Naive B cell (primary cell): ENCODE measurements around the gene PLEKHG5. TPM values are rescaled to one million over a fixed set of nuclear protein-coding genes. Genes with fewer than 3 reads are reported as not detected.

Experiments used
- ATAC-seq, 2 donors: fragments of 150-1000 bp; cut with Tn5 transposase; 2 replicates each; pipeline ENCODE4 v1.10.0; 2021; ENCODE audit warnings: low read depth in 2 of 2, mild to moderate bottlenecking in 2 of 2, moderate library complexity in 2 of 2
- DNase-seq: peaks from one replicate; pipeline ENCODE4 v3.0.0; 2022
- H3K27ac Mint-ChIP-seq, 6 donors: one replicate each; pipeline ENCODE4 v1.8.0; 2020 to 2022; ENCODE audit warnings: mild to moderate bottlenecking in 6 of 6, mixed read lengths in 6 of 6, moderate library complexity in 5 of 6, inconsistent platforms in 2 of 6
- H3K27me3 Mint-ChIP-seq, 3 donors: one replicate each; pipeline ENCODE4 v1.8.0; 2021 to 2022; ENCODE audit warnings: mixed read lengths in 3 of 3, mild to moderate bottlenecking in 1 of 3
- H3K36me3 Mint-ChIP-seq, 2 donors: one replicate each; pipeline ENCODE4 v1.8.0; 2020 to 2022; ENCODE audit warnings: mixed read lengths in 2 of 2, inconsistent platforms in 1 of 2, mild to moderate bottlenecking in 1 of 2
- H3K4me1 Mint-ChIP-seq, 3 donors: one replicate each; pipeline ENCODE4 v1.8.0; 2020 to 2022; ENCODE audit warnings: mixed read lengths in 3 of 3, inconsistent platforms in 1 of 3, mild to moderate bottlenecking in 1 of 3, moderate library complexity in 1 of 3
- H3K4me3 Mint-ChIP-seq, 8 donors: one replicate each; pipeline ENCODE4 v1.8.0; 2020 to 2022; ENCODE audit warnings: mild to moderate bottlenecking in 8 of 8, mixed read lengths in 8 of 8, moderate library complexity in 8 of 8, inconsistent platforms in 2 of 8
- H3K9me3 Mint-ChIP-seq, 7 donors: one replicate each; pipeline ENCODE4 v1.8.0; 2020 to 2022; ENCODE audit warnings: mixed read lengths in 7 of 7, mild to moderate bottlenecking in 5 of 7, inconsistent platforms in 2 of 7, moderate library complexity in 1 of 7
- polyA plus RNA-seq, 6 donors: library from polyadenylated mRNA; unstranded; fragments of 300-500 nt; fragmentation: Illumina TruSeq; gene quantifications; one replicate each; pipeline ENCODE4 v1.2.3, GENCODE V29; 2021; ENCODE audit warnings: low read depth in 6 of 6

Gene PLEKHG5
- polyA plus RNA-seq, 6 donors from 2014 or later, result not detected

DNA sequence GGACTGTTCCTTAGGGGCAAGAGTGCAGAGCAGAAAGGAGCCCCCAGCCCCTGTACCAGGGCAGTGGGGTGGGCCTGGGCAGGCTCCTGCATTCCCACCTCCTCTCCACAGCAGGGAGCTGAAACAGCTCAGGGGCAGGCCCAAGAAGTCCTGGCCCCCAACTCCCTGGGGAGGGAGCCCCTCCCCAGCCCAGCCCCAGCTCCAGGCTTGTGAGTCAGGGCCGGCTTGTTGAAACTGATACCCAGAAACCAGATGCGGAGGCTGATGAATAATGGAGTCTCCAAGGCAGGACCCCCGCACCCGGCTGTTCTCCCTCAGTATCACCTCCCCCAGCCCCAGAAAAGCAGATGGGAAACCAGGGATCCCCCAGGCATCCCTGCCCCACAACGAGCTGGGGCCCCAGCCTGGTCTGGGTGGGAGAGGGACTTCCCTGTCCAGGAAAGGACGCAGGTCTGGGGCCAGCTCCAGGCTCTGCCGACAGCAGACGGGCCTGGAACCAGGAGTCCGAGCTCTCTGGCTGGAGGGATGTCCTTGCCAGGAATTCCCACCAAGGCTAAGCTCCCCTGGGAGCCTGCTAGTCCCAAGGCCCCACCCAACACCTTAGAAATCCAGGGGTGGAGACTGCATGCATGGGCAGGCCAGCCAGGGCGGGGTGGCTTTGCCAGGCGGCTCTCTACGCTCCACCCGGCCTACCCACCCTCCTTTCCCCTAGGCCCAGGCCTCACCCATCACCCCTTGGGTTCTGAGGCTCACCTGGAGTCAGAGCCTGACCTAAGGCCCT, 2.7 kb downstream of the PLEKHG5 start:
- DNase-seq (no peak), ATAC-seq (no peak)
- peaks cover 26 to 29% (median 28%) of the 10 kb centered on the region in 3 donors for H3K4me1 Mint-ChIP-seq
- H3K27ac Mint-ChIP-seq, result no peak overlapping the region
- H3K9me3 Mint-ChIP-seq, result no peaks in the 10 kb centered on the region
- no peaks in the 10 kb centered on the region for H3K36me3 Mint-ChIP-seq
- peaks cover 8 to 37% (median 31%) of the 10 kb centered on the region in 3 donors for H3K27me3 Mint-ChIP-seq
- peak overlapping the region in 3 of 8 donors; percentile 33 to 84 (median 47) for H3K4me3 Mint-ChIP-seq

DNA sequence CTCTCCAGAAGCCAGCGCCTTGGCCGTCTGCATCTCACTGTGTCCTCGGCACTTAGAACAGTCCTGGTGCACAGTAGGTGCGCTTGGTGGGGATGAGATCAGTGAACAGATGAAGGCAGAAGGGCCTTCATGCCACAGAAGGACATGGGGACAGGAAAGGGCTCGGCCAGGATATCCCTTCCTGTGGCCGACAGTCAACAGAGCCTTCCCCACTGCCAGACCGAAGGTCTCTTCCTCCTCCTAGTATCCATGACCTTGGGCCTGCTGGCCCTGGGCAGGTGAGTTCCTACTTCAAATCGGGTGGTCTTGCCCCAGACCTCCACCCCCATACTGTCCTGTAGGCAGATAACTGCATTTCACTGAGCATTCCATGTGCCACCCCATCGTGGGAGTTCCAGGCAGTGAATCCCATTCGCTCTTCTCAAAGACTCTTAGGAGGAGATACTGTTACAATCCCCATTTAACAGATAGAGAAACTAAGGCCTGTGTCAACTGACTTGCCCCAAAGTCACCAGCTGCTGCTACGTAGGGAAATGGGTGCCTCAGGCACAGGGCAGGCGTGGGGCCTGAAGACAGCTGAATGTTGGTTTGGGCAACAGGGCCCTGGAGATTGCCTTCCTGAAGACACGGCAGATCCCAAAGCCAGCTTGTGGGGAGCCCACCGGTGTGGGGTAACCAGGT, 3.5 kb downstream of the PLEKHG5 start:
- Mint-ChIP-seq H3K27ac (no peak overlapping the region), H3K9me3 (no peaks in the 10 kb centered on the region), H3K4me1 (peaks cover 26 to 29% (median 28%) of the 10 kb centered on the region in 3 donors), H3K4me3 (peak overlapping the region in 2 of 8 donors; percentile 4 to 40), H3K27me3 (peaks cover 9 to 46% (median 31%) of the 10 kb centered on the region in 3 donors), H3K36me3 (no peaks in the 10 kb centered on the region)
- DNase-seq, result no peak
- ATAC-seq, result no peak

DNA sequence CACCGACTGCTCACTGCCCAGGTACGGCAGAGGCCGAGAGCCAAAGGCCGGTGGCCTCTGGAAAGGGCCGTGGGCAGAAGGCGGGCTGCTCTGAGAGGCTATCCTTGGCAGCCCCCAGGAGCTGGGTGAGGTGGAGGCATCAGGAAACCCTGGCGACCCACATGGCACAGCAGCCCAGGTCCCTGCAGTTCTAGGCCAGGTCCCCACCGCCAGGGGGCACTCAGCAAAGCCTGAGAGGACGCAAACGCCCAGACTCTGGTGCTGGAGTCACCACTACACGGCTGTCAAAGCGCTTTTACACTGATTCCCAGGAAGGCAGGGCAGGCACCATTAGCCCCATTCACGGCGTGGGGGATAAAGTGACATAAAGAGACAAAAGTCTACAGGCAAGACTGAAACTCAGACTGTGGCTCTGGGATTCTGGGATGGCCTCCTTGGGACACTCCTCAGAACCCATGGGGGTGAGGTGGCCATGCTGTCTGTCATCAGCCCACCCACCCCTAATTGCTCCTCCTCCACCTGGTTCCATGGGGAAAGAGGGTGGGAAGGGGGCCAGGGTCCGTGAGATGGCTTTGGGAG, 4.9 kb downstream of the PLEKHG5 start:
- no peak overlapping the region for H3K27ac Mint-ChIP-seq
- peaks cover 21 to 25% (median 24%) of the 10 kb centered on the region in 3 donors for H3K4me1 Mint-ChIP-seq
- H3K4me3 Mint-ChIP-seq, result peak overlapping the region in 5 of 8 donors; percentile 18 to 76 (median 57)

DNA sequence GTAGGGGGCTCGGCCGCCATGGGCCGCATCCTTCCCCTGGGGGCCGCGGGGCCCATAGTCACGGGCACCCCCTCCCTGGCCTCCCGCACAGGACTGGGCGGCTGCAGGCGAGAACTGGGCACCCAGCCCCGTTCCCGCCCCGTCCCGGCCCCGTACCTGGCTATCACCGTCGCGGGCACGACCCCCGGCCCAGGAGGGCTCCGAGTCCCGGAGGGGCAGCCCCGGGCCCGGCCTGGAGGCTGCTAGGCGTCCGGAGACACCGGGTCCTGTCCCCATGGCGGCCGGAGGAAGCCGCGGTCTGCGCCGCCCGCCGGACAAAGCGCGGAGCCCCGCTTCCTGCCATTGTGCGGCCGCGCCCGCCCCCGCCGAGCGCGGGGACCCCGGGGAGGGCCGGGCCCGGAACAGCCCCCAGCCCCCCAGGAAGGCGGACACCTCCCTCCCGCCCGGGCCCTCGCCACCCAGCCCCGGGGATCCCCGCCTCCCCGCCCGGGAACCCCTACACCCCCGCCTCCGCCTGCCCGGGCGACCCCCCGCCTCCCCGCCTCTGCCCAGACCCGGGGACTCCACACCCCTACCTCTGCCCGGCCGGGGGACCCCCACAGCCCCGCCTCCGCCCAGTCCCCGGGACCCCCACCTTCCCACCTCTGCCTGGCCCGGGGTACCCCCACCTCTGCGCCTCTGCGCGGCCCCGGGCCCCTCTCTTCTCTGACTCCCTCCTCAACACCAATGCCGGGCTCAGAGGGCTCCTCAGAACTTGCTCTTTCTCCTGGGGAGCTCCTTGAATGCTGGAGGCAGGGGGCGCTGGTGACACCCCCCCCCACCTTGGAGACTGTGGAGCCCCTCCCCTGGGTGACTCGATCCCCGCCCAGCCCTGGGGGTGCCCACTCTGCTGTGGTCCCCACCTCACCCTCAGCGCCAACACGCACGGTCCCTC, 6.0 kb downstream of the PLEKHG5 start:
- no peak overlapping the region for H3K27ac Mint-ChIP-seq
- no peak for DNase-seq
- no peaks in the 10 kb centered on the region for H3K9me3 Mint-ChIP-seq
- H3K27me3 Mint-ChIP-seq, result peaks cover 19 to 64% (median 42%) of the 10 kb centered on the region in 3 donors
- peaks cover 12 to 21% (median 18%) of the 10 kb centered on the region in 3 donors for H3K4me1 Mint-ChIP-seq
- no peaks in the 10 kb centered on the region for H3K36me3 Mint-ChIP-seq
- no peak for ATAC-seq
- peak overlapping the region in 2 of 8 donors; percentile 60 to 71 for H3K4me3 Mint-ChIP-seq

More for the DNA sequence above, 4.9 kb downstream of the PLEKHG5 start:
- Mint-ChIP-seq H3K27me3 (peaks cover 19 to 58% (median 42%) of the 10 kb centered on the region in 3 donors), H3K36me3 (no peaks in the 10 kb centered on the region), H3K9me3 (no peaks in the 10 kb centered on the region)
- peak; percentile 74 to 75 for ATAC-seq
- DNase-seq, result peak; percentile 70

DNA sequence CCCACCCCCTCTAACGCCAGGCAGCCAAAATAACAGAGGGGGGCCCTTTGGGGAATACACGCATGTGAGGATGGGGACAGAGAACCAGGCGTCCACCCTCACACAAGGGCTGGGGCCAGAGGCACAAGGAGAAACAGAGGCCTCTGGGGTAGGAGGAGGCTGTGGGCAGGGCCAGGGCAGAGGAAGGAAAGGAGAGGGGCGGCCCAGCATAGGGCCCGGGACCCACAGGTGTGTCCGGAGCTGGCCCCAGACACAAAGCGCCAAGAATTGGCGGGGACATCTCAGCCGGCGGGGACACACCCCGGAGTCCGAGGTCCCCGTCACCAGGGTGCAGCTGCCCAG, 6.7 kb downstream of the PLEKHG5 start:
- peaks cover 10 to 17% (median 12%) of the 10 kb centered on the region in 3 donors for H3K4me1 Mint-ChIP-seq
- peak overlapping the region in 1 of 6 donors; percentile 72 for H3K27ac Mint-ChIP-seq
- DNase-seq (no peak), ATAC-seq (no peak)
- no peaks in the 10 kb centered on the region for H3K36me3 Mint-ChIP-seq
- peak overlapping the region in 4 of 8 donors; percentile 36 to 80 (median 54) for H3K4me3 Mint-ChIP-seq
- H3K9me3 Mint-ChIP-seq, result no peaks in the 10 kb centered on the region
- H3K27me3 Mint-ChIP-seq, result peaks cover 19 to 64% (median 42%) of the 10 kb centered on the region in 3 donors

DNA sequence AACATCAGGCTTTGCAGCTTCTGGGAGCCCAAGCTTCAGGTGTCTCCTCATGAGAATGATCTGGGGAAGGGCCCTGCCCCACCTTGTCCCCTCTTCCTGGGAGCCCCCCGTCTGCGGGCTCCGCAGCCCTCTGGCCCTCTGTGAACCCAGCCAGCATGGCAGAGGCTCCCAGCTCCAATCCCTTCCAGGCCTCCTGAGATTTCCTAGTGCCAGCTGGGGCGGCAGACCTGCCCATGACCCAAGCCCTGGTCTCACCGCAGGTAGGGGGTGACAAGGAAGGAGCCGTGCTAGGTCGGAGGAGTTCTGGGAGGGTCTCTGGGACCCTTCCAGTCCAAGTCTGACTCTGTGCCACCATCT, 7.7 kb downstream of the PLEKHG5 start:
- H3K27me3 Mint-ChIP-seq, result peaks cover 19 to 69% (median 42%) of the 10 kb centered on the region in 3 donors
- H3K36me3 Mint-ChIP-seq, result no peaks in the 10 kb centered on the region
- peak overlapping the region in 1 of 8 donors; percentile 47 for H3K4me3 Mint-ChIP-seq
- no peak for DNase-seq
- ATAC-seq, result no peak
- H3K27ac Mint-ChIP-seq, result no peak overlapping the region
- H3K9me3 Mint-ChIP-seq, result no peaks in the 10 kb centered on the region
- H3K4me1 Mint-ChIP-seq, result peaks cover 10 to 16% (median 11%) of the 10 kb centered on the region in 3 donors

DNA sequence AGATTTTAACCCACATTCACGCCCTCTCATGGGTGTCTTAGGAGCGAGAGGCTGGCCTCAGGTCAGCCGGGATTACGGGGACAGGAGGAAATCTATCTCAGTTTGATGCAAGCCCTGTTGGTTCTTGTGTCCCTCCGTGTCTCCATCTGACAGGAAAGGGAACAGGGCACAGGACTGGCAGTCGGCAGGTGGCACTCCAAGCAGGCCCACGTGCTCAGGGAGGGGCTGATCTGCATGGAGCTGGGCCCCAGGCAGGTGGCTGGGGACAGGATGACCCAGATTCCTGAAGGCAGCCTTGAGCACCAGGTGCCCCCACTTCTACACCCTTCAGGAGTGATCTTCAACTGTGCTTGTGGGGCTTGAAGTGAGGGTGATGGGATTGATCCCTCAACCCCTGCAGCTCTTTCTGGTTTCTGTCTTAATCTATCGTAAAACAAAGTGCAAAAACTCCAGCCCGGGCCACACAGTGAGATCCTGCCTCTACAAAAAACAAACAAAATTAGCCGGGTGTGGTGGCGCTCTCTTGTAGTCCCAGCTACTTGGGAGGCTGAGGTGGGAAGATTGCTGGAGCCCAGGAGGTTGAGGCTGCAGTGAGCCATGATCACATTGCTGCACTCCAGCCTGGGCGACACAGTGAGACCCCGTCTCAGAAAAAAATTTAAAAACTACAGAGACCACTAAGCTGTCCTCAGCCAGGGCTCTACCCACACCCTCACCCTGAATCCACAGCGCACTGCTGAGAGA, 8.3 kb downstream of the PLEKHG5 start:
- Mint-ChIP-seq H3K9me3 (no peaks in the 10 kb centered on the region), H3K36me3 (no peaks in the 10 kb centered on the region), H3K4me1 (peaks cover 10 to 16% (median 11%) of the 10 kb centered on the region in 3 donors), H3K27me3 (peaks cover 19 to 68% (median 42%) of the 10 kb centered on the region in 3 donors), H3K27ac (no peak overlapping the region), H3K4me3 (no peak overlapping the region)
- DNase-seq (no peak), ATAC-seq (no peak)

DNA sequence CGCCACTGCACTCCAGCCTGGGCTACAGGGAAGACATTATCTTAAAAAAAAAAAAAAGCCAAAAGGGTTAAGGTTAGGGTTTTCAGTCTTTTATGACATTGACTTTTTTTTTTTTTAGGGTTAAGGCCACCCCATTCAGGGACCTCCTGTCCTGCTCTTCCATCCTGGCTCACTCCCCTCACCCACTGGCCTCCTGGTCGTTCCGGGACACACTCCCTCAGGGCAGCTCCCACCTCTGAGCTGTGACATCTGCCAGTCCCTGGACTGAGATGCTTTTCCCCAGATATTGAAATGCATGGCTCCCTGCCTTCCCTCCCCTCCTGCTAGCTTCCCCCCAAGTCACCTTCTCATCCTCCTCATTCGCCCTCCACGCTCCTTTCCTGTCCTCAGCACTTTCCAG, 9.6 kb downstream of the PLEKHG5 start:
- ATAC-seq (no peak), DNase-seq (no peak)
- Mint-ChIP-seq H3K27ac (no peak overlapping the region), H3K36me3 (no peaks in the 10 kb centered on the region), H3K4me3 (no peak overlapping the region), H3K9me3 (no peaks in the 10 kb centered on the region), H3K4me1 (peaks cover 10 to 16% (median 11%) of the 10 kb centered on the region in 3 donors), H3K27me3 (peaks cover 14 to 56% (median 36%) of the 10 kb centered on the region in 3 donors)

DNA sequence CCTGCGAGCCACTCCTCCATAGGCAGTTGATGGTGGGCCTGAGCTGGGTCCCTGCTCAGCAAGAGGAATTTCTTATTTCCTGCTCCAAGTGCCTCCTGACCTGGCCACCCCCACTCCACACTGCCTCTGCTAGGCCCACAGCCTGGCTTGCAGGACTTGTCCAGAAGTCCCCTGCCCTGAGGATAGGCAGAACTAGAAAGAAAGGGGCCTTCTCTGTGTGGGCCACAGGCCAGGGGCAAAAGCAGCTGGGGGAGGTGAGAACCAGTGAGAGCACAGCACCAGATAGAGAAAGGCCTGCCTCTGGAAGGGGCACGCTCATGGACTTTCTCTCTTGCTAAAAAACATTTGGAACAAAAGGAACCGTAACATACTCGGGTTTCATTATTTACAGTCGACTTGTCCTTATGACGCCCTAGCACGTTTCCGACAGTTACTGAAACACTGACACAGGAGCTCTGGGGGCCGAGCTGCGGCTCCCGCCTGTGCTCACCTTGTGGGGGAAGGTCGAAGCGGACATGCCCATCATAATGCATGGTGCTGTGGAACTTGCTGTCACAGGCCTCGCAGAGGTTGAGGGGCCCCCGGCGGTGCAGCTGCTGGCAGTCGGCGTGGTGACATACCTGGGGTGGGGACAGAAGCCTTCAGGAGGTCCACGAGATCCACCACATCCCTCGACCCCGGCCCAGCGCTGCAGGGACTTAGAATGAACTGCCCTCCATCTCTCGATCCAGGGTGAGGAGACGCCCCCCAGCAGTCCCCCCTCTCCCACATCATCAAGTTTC, 14.2 kb downstream of the PLEKHG5 start:
- Mint-ChIP-seq H3K4me1 (peaks cover 0 to 8% (median 2%) of the 10 kb centered on the region in 3 donors), H3K27ac (peak overlapping the region in 1 of 6 donors; percentile 10), H3K4me3 (no peak overlapping the region), H3K36me3 (no peaks in the 10 kb centered on the region), H3K27me3 (peaks cover 4 to 26% (median 6%) of the 10 kb centered on the region in 3 donors), H3K9me3 (no peaks in the 10 kb centered on the region)
- DNase-seq (no peak), ATAC-seq (no peak)

DNA sequence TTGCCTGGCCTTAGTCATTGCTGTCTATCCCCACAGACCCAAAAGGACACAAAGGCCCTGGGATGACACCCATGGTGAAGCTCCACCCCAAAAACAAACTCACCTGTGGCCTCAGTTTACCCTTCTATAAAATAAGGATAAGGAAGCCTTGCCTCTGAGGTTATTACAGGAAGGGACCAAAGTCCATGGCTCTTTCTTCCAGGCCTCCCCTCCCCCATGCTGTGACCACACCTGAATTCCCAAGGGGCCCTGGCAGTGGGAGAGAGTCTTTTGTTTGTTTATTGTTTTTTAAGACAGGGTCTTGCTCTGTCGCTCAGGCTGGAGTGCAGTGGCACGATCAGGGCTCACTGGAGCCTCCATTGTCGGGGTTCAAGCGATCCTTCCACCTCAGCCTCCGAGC, 15.0 kb downstream of the PLEKHG5 start:
- no peak for ATAC-seq

DNA sequence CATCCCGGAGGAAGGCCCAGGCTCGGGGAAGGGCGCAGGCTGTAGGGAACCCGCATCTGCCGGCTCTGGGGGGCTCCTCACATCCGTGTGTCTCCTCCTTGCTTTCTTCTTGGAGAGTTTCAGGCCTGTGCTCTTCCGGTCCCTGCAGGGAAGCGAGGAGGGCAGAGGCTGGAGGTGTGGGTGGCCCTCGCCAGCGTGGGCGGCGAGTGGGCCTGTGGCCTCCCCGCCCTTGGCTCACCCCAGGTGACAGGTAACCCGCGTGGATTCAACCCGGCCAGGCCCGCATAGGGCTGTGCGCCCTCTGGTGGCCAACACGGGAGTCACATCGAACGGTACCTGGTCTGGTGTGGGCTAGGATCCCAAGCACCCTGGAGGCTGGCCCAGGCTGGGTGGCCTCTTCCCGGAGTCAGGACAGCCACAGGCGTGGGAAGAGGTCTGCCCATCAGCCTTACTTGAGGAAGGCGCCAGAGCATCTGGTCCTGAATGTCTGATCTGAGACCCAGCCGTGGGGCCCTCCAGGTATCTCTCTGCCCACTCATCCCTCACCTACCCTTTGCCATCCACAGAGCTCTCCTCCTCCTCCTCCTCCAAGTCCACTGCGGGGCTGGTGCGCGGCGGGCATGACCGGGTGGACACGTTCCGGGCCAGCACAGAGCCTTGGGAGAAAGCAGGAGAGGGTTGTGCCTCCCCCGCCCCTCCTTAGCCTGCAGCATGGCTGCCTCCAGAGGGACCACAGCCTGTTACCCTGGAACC, 15.9 kb downstream of the PLEKHG5 start:
- H3K9me3 Mint-ChIP-seq, result no peaks in the 10 kb centered on the region
- no peak overlapping the region for H3K27ac Mint-ChIP-seq
- H3K36me3 Mint-ChIP-seq, result no peaks in the 10 kb centered on the region
- peaks cover 0 to 8% (median 2%) of the 10 kb centered on the region in 3 donors for H3K4me1 Mint-ChIP-seq
- peaks cover 0 to 14% (median 0%) of the 10 kb centered on the region in 3 donors for H3K27me3 Mint-ChIP-seq
- no peak overlapping the region for H3K4me3 Mint-ChIP-seq
- peak; percentile 58 for DNase-seq
- peak; percentile 78 to 91 for ATAC-seq

More for the DNA sequence above, 15.0 kb downstream of the PLEKHG5 start:
- no peak overlapping the region for H3K4me3 Mint-ChIP-seq
- H3K4me1 Mint-ChIP-seq, result peaks cover 0 to 8% (median 2%) of the 10 kb centered on the region in 3 donors
- H3K36me3 Mint-ChIP-seq, result no peaks in the 10 kb centered on the region
- no peak for DNase-seq
- H3K9me3 Mint-ChIP-seq, result no peaks in the 10 kb centered on the region
- H3K27me3 Mint-ChIP-seq, result peaks cover 0 to 21% (median 0%) of the 10 kb centered on the region in 3 donors
- H3K27ac Mint-ChIP-seq, result no peak overlapping the region
